KOPT-K1 (cell line): ENCODE results near the gene DLEC1.
"Not testable (repeated sequence)": the region's sequence is repeated elsewhere in the genome, so short reads cannot be mapped to it uniquely, and the experiment has no call there.

ENCODE experiments used
- H3K27ac ChIP-seq: fragments of 200-600 bp; sonication (generic); 2 replicates; pipeline ENCODE4 v1.5.1; 2016; ENCODE audit warnings: antibody characterized with exemption, mild to moderate bottlenecking, low read depth, low read length; ENCODE audit not compliant: poor library complexity, severe bottlenecking
- H3K36me3 ChIP-seq: fragments of 200-600 bp; sonication (generic); 2 replicates; pipeline ENCODE4 v1.5.1; 2017; ENCODE audit warnings: antibody characterized with exemption, mild to moderate bottlenecking, low read length, moderate library complexity; ENCODE audit not compliant: insufficient read depth
- H3K9me3 ChIP-seq: fragments of 200-600 bp; sonication (generic); 2 replicates; pipeline ENCODE4 v1.5.1; 2017; ENCODE audit warnings: antibody characterized with exemption, low read length, mild to moderate bottlenecking; ENCODE audit not compliant: insufficient read depth, poor library complexity, severe bottlenecking

DLEC1 gene

GRCh38 chr3:38020342-38020726, 18.7 kb upstream of the DLEC1 start:
- no peak overlapping the region for H3K27ac ChIP-seq
- H3K9me3 ChIP-seq: peaks cover 5% of the 10 kb centered on the region
- H3K36me3 ChIP-seq: no peaks in the 10 kb centered on the region

GRCh38 chr3:38021196-38021595, 17.8 kb upstream of the DLEC1 start:
- no peak overlapping the region for H3K27ac ChIP-seq
- peaks cover 3% of the 10 kb centered on the region for H3K9me3 ChIP-seq
- H3K36me3 ChIP-seq: no peaks in the 10 kb centered on the region

- Histone ChIP-seq H3K36me3 (no peaks in the 10 kb centered on the region), H3K9me3 (no peaks in the 10 kb centered on the region), H3K27ac (no peak overlapping the region)
Observed at GRCh38 chr3:38022301-38022700, 16.7 kb upstream of the DLEC1 start.

GRCh38 chr3:38022896-38023709, 15.9 kb upstream of the DLEC1 start:
- no peaks in the 10 kb centered on the region for H3K9me3 ChIP-seq
- H3K27ac ChIP-seq: no peak overlapping the region

GRCh38 chr3:38026856-38027255, 12.2 kb upstream of the DLEC1 start:
- Histone ChIP-seq H3K9me3 (no peaks in the 10 kb centered on the region), H3K36me3 (no peaks in the 10 kb centered on the region), H3K27ac (no peak overlapping the region)

More at GRCh38 chr3:38022896-38023709, 15.9 kb upstream of the DLEC1 start:
- H3K36me3 ChIP-seq: no peaks in the 10 kb centered on the region

- no peak overlapping the region for H3K27ac ChIP-seq
- no peaks in the 10 kb centered on the region for H3K36me3 ChIP-seq
- H3K9me3 ChIP-seq: no peaks in the 10 kb centered on the region
Observed at GRCh38 chr3:38027466-38028465, 11.2 kb upstream of the DLEC1 start.

- Histone ChIP-seq H3K36me3 (no peaks in the 10 kb centered on the region), H3K9me3 (no peaks in the 10 kb centered on the region), H3K27ac (no peak overlapping the region)
Observed at GRCh38 chr3:38028621-38029361, 10.2 kb upstream of the DLEC1 start.

GRCh38 chr3:38029400-38030125, 9.4 kb upstream of the DLEC1 start, which contains the start of gene PLCD1:
TSS of gene PLCD1 (minus strand) at chr3:38029642. CDS start at chr3:38029539, 103 bp downstream.
- Histone ChIP-seq H3K27ac (no peak within 1 kb of the TSS), H3K9me3 (no peaks in the 10 kb centered on the region), H3K36me3 (no peaks in the 10 kb centered on the region)

GRCh38 chr3:38030126-38031021, 8.6 kb upstream of the DLEC1 start:
- Histone ChIP-seq H3K27ac (no peak overlapping the region), H3K36me3 (no peaks in the 10 kb centered on the region), H3K9me3 (no peaks in the 10 kb centered on the region)

- H3K36me3 ChIP-seq: no peaks in the 10 kb centered on the region
- H3K27ac ChIP-seq: no peak overlapping the region
- H3K9me3 ChIP-seq: no peaks in the 10 kb centered on the region
Observed at GRCh38 chr3:38031022-38031994, 7.7 kb upstream of the DLEC1 start.

- Histone ChIP-seq H3K36me3 (no peaks in the 10 kb centered on the region), H3K9me3 (no peaks in the 10 kb centered on the region), H3K27ac (no peak overlapping the region)
Observed at GRCh38 chr3:38032328-38032865, 6.6 kb upstream of the DLEC1 start.

GRCh38 chr3:38033586-38033985, 5.4 kb upstream of the DLEC1 start:
- not testable (repeated sequence) for H3K36me3 ChIP-seq, H3K9me3 ChIP-seq, H3K27ac ChIP-seq
